Motor neuron (in vitro differentiated cells): ENCODE measurements around the gene RHOT2. TPM values are rescaled to one million over a fixed set of nuclear protein-coding genes. Genes with fewer than 3 reads are reported as not detected.

ENCODE experiments used
- ATAC-seq, 8 experiments: fragments of 200-7000 bp; cut with Tn5 transposase; replicated peaks in 6 of 8; 2 replicates each; pipeline ENCODE4 v1.8.0; 2021; ENCODE audit warnings: mild to moderate bottlenecking in 8 of 8, moderate library complexity in 8 of 8
- H3K27ac ChIP-seq, 2 donors: fragments of 250-450 bp; sonication (Bioruptor Pico); 2 replicates each; pipeline ENCODE4 v1.9.0; 2021; ENCODE audit warnings: antibody characterized with exemption in 2 of 2, mild to moderate bottlenecking in 2 of 2, moderate library complexity in 1 of 2
- H3K4me1 ChIP-seq, 2 donors: fragments of 250-450 bp; sonication (Bioruptor Pico); replicated peaks in 1 of 2; 2 replicates each; pipeline ENCODE4 v1.6.1; 2021; ENCODE audit warnings: antibody characterized with exemption in 2 of 2, mild to moderate bottlenecking in 2 of 2, moderate library complexity in 1 of 2
- H3K4me3 ChIP-seq, 5 donors: fragments of 250-450 bp; sonication (Bioruptor Pico); 2 replicates each; pipeline ENCODE4 v1.9.0; 2021; ENCODE audit warnings: antibody characterized with exemption in 5 of 5, mild to moderate bottlenecking in 5 of 5, moderate library complexity in 4 of 5
- WGBS, 10 experiments: fragments of 450-650 bp; shearing (Covaris generic); methylation state at CpG; one replicate each; pipeline ENCODE4 v1.0.0; 2022; 5-methylcytosine and 5-hydroxymethylcytosine counted together
- in situ Hi-C, 9 experiments: fragments of 400-800 bp; cut with MboI; loops; one replicate each; pipeline ENCODE4 v1.15.0; 2021; ENCODE audit warnings: low sequenced_read_pairs in 9 of 9, low pct_unique_long_range_greater_than_20kb in 2 of 9; ENCODE audit not compliant: unreplicated experiment in 9 of 9
- total RNA-seq, 8 experiments: library from RNA; unstranded; fragments of 300-600 nt; gene quantifications; 2 replicates each; pipeline versions ENCODE4 v1.2.3 to v1.2.4, GENCODE V29; 2022

Gene RHOT2
- total RNA-seq, 8 experiments from 2014 or later, result 30.6 to 119 (median 51.7) TPM

DNA sequence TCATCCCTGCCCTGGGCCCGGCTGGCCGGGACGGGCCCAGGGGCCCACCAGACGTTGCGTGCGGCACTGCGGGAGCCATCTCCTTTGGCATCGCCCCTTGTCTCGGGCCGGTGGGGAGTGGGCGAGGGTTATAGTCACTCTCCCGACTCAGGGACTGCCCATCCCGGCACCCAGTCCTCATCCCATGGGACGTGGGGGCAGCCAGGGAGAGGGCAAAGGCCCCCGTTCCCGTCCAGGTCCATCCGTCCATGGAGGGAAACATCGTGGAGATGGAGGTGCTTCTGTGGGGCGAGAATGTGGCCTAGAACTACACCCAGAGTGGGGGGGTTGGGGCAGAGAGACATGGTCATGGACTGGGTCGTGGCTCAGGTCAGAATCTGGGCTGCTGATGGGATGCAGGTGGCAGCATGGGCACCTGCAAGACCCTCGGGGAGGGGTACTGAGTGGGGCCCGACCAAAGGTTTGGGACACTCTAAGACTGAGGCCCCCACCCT lies 21.2 kb upstream of the RHOT2 start:
- peaks cover 25 to 26% of the 10 kb centered on the region in 2 donors for H3K4me1 ChIP-seq
- no peak overlapping the region for H3K27ac ChIP-seq
- H3K4me3 ChIP-seq, result no peak overlapping the region
- 67 to 100% methylated on average over 2 to 3 of the region's 22 CpGs; no CpG with 5 or more reads in 8 of the 10 experiments for WGBS, 10 experiments
- in situ Hi-C loops, result no loop called here
- ATAC-seq, result no peak

GRCh38 chr16:647173-647902 lies 20.6 kb upstream of the RHOT2 start:
- in situ Hi-C loops, result no loop called here
- Histone ChIP-seq H3K4me1 (peaks cover 25 to 26% of the 10 kb centered on the region in 2 donors), H3K4me3 (no peak overlapping the region), H3K27ac (no peak overlapping the region)
- WGBS, 10 experiments, result 100% methylated on average over 1 of the region's 25 CpGs; no CpG with 5 or more reads in 9 of the 10 experiments
- ATAC-seq, result no peak

GRCh38 chr16:648071-648780 lies 19.7 kb upstream of the RHOT2 start:
- Histone ChIP-seq H3K27ac (peak overlapping the region; percentile 96 to 98), H3K4me3 (peak overlapping the region; percentile 51 to 93 (median 77)), H3K4me1 (peaks cover 18 to 19% of the 10 kb centered on the region in 2 donors)
- WGBS, 10 experiments, result 0 to 63% (median 40%) methylated on average over 1 to 8 of the region's 24 CpGs; no CpG with 5 or more reads in 3 of the 10 experiments
- ATAC-seq, result peak in 3 of 8 experiments; percentile 3 to 10 (median 7)
- in situ Hi-C loops, result no loop called here

DNA sequence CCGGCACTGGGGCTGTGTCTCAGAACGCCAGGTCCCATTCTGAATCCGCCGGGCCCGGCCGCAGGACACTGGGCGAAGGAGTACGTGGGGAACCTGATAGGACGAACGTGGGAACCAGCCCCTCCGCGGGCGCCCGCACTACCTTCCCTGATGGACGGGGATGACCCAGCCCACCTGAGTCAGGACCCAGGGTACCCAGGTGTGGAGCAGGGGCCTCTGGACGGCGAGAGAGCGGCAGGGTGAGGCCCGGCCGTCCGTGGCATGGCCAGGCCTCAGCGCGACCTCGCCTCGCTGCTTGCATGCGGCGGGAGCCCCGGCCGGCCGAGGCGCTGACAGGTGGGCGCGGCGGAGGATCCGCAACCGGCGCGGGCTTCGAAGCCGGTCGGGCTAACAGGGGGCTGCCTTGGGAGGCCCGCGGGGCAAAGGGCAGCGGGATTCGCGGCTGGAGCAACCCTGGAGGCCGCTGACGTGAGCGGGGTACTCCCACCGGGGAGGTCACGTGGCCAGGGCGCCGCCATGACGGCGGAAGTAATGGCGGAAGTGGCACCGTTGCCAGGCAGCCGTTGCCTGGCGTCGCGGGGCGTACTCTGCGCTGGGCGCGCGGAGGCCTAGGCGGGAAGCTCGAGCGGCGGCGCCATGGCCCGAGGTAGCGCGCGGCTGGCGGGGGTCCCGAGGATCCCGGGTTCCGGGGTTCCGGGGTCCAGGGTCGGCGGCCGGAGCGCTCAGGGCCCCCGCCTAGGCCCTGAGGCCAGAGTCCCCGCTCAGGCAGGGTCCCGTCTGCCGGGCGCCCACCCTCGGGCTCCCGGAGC lies 18.9 kb upstream of the RHOT2 start, which contains the start of gene WDR90:
WDR90 (plus strand) TSS at position 585 of the 809 bp plus-strand sequence; CDS start at position 637, 52 bp downstream.
- peak within 1 kb of the TSS; percentile 96 to 98 for H3K27ac ChIP-seq
- 0 to 15% (median 1%) methylated on average over 1 to 7 of the region's 91 CpGs; no CpG with 5 or more reads in 4 of the 10 experiments for WGBS, 10 experiments
- peaks cover 18 to 19% of the 10 kb centered on the region in 2 donors for H3K4me1 ChIP-seq
- H3K4me3 ChIP-seq, result peak within 1 kb of the TSS; percentile 51 to 93 (median 77)
- peak; percentile 81 to 91 (median 85) for ATAC-seq
- in situ Hi-C loops, result no loop called here

GRCh38 chr16:649631-650030 lies 18.3 kb upstream of the RHOT2 start:
- in situ Hi-C loops, result no loop called here
- Histone ChIP-seq H3K27ac (peak overlapping the region; percentile 20 to 98), H3K4me1 (peaks cover 18 to 19% of the 10 kb centered on the region in 2 donors), H3K4me3 (peak overlapping the region; percentile 51 to 93 (median 77))
- WGBS, 10 experiments, result 15% methylated on average over 4 of the region's 44 CpGs; no CpG with 5 or more reads in 9 of the 10 experiments
- peak; percentile 9 to 40 (median 27) for ATAC-seq

GRCh38 chr16:651844-652243 lies 16.1 kb upstream of the RHOT2 start:
- no peak overlapping the region for H3K4me3 ChIP-seq
- in situ Hi-C loops, result no loop called here
- peaks cover 18 to 19% of the 10 kb centered on the region in 2 donors for H3K4me1 ChIP-seq
- ATAC-seq, result no peak
- WGBS, 10 experiments, result 80 to 90% (median 82%) methylated on average over 1 to 4 of the region's 22 CpGs; no CpG with 5 or more reads in 7 of the 10 experiments
- no peak overlapping the region for H3K27ac ChIP-seq

DNA sequence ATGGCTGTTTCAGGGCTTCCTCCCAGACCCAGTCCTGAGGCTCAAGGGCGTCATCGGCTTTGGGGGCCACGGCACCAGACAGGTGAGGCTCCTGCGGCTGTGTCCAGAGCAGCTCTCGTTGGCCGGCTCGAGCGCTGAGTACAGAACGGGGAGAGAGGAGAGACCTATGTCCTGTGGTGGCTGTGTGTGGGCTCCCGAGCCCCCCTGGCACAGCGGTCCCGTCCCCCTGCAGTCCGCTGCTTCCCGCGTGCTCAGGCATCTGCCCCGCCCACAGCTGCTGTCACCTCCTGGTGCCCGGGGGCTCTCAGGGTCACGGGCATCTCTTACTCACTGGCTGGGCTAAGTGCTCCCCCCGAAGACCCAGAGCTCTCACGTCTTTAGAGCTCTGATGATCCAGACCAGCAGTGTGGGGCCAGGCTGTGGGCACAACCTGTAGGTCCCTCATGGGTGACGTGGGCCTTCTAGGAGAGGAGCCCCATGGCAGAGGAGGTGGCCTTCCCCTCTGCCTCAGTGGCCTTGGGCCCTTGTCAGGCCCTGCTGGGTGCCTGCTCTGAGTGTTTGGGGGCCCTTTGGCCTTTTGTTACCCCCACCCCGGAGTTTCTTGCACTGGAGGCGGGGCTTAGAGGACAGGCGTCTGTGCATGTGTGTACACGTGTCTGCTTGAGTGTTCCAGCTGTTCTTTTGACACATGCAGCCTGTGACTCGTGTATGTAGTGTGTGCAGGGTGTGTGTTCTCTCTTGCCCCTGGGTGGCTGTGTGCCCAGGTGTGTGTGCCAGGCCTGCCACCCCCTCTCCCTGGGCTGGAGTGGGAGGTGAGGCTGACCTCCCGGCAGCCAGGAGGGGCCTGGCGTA lies 15.3 kb upstream of the RHOT2 start:
- in situ Hi-C loops, result no loop called here
- peaks cover 18 to 19% of the 10 kb centered on the region in 2 donors for H3K4me1 ChIP-seq
- WGBS, 10 experiments, result 80 to 100% (median 91%) methylated on average over 2 to 5 of the region's 28 CpGs; no CpG with 5 or more reads in 6 of the 10 experiments
- no peak overlapping the region for H3K27ac ChIP-seq
- no peak overlapping the region for H3K4me3 ChIP-seq
- ATAC-seq, result no peak

DNA sequence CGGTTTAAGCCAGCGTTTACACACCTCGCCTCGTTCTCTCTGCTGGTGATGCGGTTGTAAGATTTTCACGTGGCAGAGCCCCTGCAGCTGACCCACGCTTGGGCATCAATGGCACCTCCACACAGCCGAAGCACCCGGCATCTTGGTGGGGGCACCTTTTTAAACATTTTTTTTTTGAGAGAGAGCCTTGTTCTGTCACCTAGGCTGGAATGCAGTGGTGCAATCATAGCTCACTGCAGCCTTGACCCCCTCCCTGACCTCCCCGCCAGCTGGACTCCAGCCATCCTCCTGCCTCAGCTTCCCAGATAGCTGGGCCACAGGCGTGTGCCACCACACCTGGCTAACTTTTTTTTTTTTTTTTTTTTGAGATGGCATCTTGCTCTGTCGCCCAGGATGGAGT lies 13.9 kb upstream of the RHOT2 start:
- in situ Hi-C loops, result no loop called here
- Histone ChIP-seq H3K4me3 (no peak overlapping the region), H3K27ac (no peak overlapping the region), H3K4me1 (peaks cover 11 to 12% of the 10 kb centered on the region in 2 donors)
- WGBS, 10 experiments, result 86 to 100% (median 97%) methylated on average over 1 to 7 of the region's 12 CpGs; no CpG with 5 or more reads in 3 of the 10 experiments
- no peak for ATAC-seq

- ATAC-seq, result no peak
- in situ Hi-C loops, result no loop called here
- peaks cover 11 to 12% of the 10 kb centered on the region in 2 donors for H3K4me1 ChIP-seq
- no peak overlapping the region for H3K27ac ChIP-seq
- 96% methylated on average over 4 of the region's 22 CpGs; no CpG with 5 or more reads in 9 of the 10 experiments for whole genome bisulfite sequencing, 10 experiments
- no peak overlapping the region for H3K4me3 ChIP-seq
Measured at GRCh38 chr16:657487-657886, 10.4 kb upstream of the RHOT2 start.

DNA sequence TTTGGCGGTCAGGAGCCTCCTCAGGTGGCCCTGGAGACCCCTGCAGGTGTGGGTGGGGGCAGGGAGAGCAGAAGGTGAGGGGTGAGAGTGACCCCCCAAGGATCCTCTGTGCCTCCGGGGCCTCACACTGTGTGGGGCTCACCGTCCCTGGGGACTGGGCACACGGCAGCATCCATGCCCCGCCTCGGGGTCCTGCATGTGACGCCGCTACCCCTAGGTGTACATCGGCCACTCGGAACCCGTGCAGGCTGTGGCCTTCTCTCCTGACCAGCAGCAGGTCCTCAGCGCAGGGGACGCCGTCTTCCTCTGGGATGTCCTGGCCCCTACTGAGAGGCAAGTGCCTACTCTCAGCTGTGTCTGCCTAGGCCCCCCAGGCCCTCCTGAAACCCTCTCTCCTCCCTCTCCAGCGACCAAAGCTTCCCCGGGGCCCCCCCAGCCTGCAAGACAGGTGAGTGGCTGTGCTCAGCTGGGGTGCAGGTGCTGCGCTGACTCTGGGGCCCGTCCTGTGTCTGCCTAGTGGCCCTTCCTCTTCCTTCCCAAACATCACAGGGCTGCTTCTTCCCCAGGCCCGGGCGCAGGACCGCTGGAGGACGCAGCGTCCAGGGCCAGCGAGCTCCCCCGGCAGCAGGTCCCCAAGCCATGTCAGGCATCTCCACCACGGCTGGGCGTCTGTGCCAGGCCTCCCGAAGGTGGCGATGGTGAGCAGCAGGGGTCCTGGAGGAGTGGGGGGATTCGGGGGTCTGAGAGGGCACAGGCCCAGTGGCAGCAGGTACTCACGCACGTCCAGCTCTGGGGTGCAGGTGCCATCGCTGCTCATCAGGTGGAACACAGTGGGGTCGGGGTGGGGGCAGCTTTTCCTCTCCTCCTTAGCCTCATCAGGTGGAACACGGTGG lies 9.0 kb upstream of the RHOT2 start:
- WGBS, 10 experiments, result 83% methylated on average over 3 of the region's 35 CpGs; no CpG with 5 or more reads in 9 of the 10 experiments

GRCh38 chr16:659618-660017 lies 8.3 kb upstream of the RHOT2 start:
- no peak for ATAC-seq
- in situ Hi-C loops, result no loop called here
- WGBS, 10 experiments, result 87% methylated on average over 3 of the region's 20 CpGs; no CpG with 5 or more reads in 9 of the 10 experiments
- H3K4me3 ChIP-seq, result no peak overlapping the region
- peaks cover 11 to 12% of the 10 kb centered on the region in 2 donors for H3K4me1 ChIP-seq
- H3K27ac ChIP-seq, result no peak overlapping the region

More for the DNA sequence above, 9.0 kb upstream of the RHOT2 start:
- H3K27ac ChIP-seq, result no peak overlapping the region
- ATAC-seq, result no peak
- peaks cover 11 to 12% of the 10 kb centered on the region in 2 donors for H3K4me1 ChIP-seq
- no peak overlapping the region for H3K4me3 ChIP-seq
- in situ Hi-C loops, result no loop called here
